Left renal cortex interstitium (tissue), 4 donors: ENCODE data around the gene FHIT. TPM values are rescaled to one million over a fixed set of nuclear protein-coding genes. Genes with fewer than 3 reads are reported as not detected.

Experiments used
- DNase-seq, 4 donors: peaks; one replicate each; pipeline ENCODE4 v3.0.0-alpha.2; 2013; ENCODE audit warnings: low read depth in 4 of 4, low spot score in 2 of 4, missing footprints in 1 of 4
- polyA plus RNA-seq, 4 donors: library from polyadenylated mRNA; unstranded; fragments of 120-200 nt; gene quantifications; one replicate each; pipeline ENCODE4 v1.2.1, GENCODE V29; 2013; ENCODE audit not compliant: insufficient read length in 4 of 4

The FHIT gene
- polyA plus RNA-seq, 4 donors = 23.4 to 29.9 (median 26.0) TPM

GRCh38 chr3:60216462-60217075 is 1034.7 kb downstream of the FHIT start:
- DNase-seq = no peak

GRCh38 chr3:60215946-60216345 is 1035.3 kb downstream of the FHIT start:
- DNase-seq = no peak

GRCh38 chr3:60207905-60208304 is 1043.3 kb downstream of the FHIT start:
- no peak for DNase-seq

GRCh38 chr3:60206206-60206605 is 1045.0 kb downstream of the FHIT start:
- no peak for DNase-seq

GRCh38 chr3:60202052-60202726 is 1049.1 kb downstream of the FHIT start:
- DNase-seq = no peak

GRCh38 chr3:60199306-60199705 is 1051.9 kb downstream of the FHIT start:
- no peak for DNase-seq

GRCh38 chr3:60198179-60198720 is 1053.0 kb downstream of the FHIT start:
- no peak for DNase-seq

- DNase-seq = no peak
Observed at GRCh38 chr3:60192297-60193114, 1058.7 kb downstream of the FHIT start.

- no peak for DNase-seq
Observed at GRCh38 chr3:60190073-60190472, 1061.2 kb downstream of the FHIT start.

- no peak for DNase-seq
Observed at GRCh38 chr3:60189304-60189703, 1061.9 kb downstream of the FHIT start.

- no peak for DNase-seq
Observed at GRCh38 chr3:60188803-60189202, 1062.4 kb downstream of the FHIT start.

GRCh38 chr3:60187343-60187742 is 1063.9 kb downstream of the FHIT start:
- no peak for DNase-seq

- DNase-seq = no peak
Observed at GRCh38 chr3:60186359-60186758, 1064.9 kb downstream of the FHIT start.

- DNase-seq = no peak
Observed at GRCh38 chr3:60185161-60185560, 1066.1 kb downstream of the FHIT start.

GRCh38 chr3:60182697-60183096 is 1068.6 kb downstream of the FHIT start:
- DNase-seq = no peak

- no peak for DNase-seq
Observed at GRCh38 chr3:60178931-60179653, 1072.2 kb downstream of the FHIT start.

- DNase-seq = no peak
Observed at GRCh38 chr3:60177726-60178125, 1073.5 kb downstream of the FHIT start.

GRCh38 chr3:60176614-60177013 is 1074.6 kb downstream of the FHIT start:
- no peak for DNase-seq

GRCh38 chr3:60175680-60176079 is 1075.6 kb downstream of the FHIT start:
- no peak for DNase-seq

GRCh38 chr3:60169755-60170154 is 1081.5 kb downstream of the FHIT start:
- no peak for DNase-seq

- no peak for DNase-seq
Observed at GRCh38 chr3:60167186-60167585, 1084.1 kb downstream of the FHIT start.
